ENCODE measurements around the gene GALT. TPM values are rescaled to one million over a fixed set of nuclear protein-coding genes. Genes with fewer than 3 reads are reported as not detected.

Gene GALT
- total RNA-seq, 1 donor from 2014 or later = 57.2 TPM

GRCh38 chr9:34690983-34691935 lies 44.8 kb downstream of the GALT start, which contains the start of gene CCL19:
CCL19 (minus strand) TSS chr9:34691276; CDS start chr9:34691139, 137 bp downstream.
- Mint-ChIP-seq H3K27me3 (ENCODE audit: unreplicated experiment) (no peaks in the 10 kb centered on the region), H3K4me1 (ENCODE audit: unreplicated experiment) (no peaks in the 10 kb centered on the region), H3K9me3 (ENCODE audit: unreplicated experiment) (no peaks in the 10 kb centered on the region), H3K36me3 (ENCODE audit: unreplicated experiment) (no peaks in the 10 kb centered on the region), H3K27ac (ENCODE audit: unreplicated experiment) (no peak within 1 kb of the TSS), H3K4me3 (ENCODE audit: unreplicated experiment) (no peak within 1 kb of the TSS)
- DNase-seq (ENCODE audit: extremely low spot score, unreplicated experiment) = no peak
- no peak for TF ChIP-seq CTCF (IDR thresholded peaks at IDR 0.05)

- Mint-ChIP-seq H3K4me1 (ENCODE audit: unreplicated experiment) (no peaks in the 10 kb centered on the region), H3K36me3 (ENCODE audit: unreplicated experiment) (no peaks in the 10 kb centered on the region), H3K4me3 (ENCODE audit: unreplicated experiment) (no peak overlapping the region), H3K27me3 (ENCODE audit: unreplicated experiment) (peaks cover 4% of the 10 kb centered on the region), H3K9me3 (ENCODE audit: unreplicated experiment) (no peaks in the 10 kb centered on the region), H3K27ac (ENCODE audit: unreplicated experiment) (no peak overlapping the region)
- TF ChIP-seq CTCF (IDR thresholded peaks at IDR 0.05) = no peak
- no peak for DNase-seq (ENCODE audit: extremely low spot score, unreplicated experiment)
Measured at GRCh38 chr9:34691936-34692315, 45.5 kb downstream of the GALT start.

GRCh38 chr9:34693560-34693959 lies 47.1 kb downstream of the GALT start:
- Mint-ChIP-seq H3K27ac (ENCODE audit: unreplicated experiment) (no peak overlapping the region), H3K4me1 (ENCODE audit: unreplicated experiment) (no peaks in the 10 kb centered on the region), H3K36me3 (ENCODE audit: unreplicated experiment) (no peaks in the 10 kb centered on the region), H3K9me3 (ENCODE audit: unreplicated experiment) (no peaks in the 10 kb centered on the region), H3K27me3 (ENCODE audit: unreplicated experiment) (peaks cover 5% of the 10 kb centered on the region), H3K4me3 (ENCODE audit: unreplicated experiment) (no peak overlapping the region)
- DNase-seq (ENCODE audit: extremely low spot score, unreplicated experiment) = no peak
- TF ChIP-seq CTCF (IDR thresholded peaks at IDR 0.05) = no peak

GRCh38 chr9:34694811-34695210 lies 48.3 kb downstream of the GALT start:
- DNase-seq (ENCODE audit: extremely low spot score, unreplicated experiment) = no peak
- no peak overlapping the region for H3K27ac Mint-ChIP-seq (ENCODE audit: unreplicated experiment)
- H3K4me1 Mint-ChIP-seq (ENCODE audit: unreplicated experiment) = no peaks in the 10 kb centered on the region
- no peaks in the 10 kb centered on the region for H3K36me3 Mint-ChIP-seq (ENCODE audit: unreplicated experiment)
- peaks cover 15% of the 10 kb centered on the region for H3K27me3 Mint-ChIP-seq (ENCODE audit: unreplicated experiment)
- H3K9me3 Mint-ChIP-seq (ENCODE audit: unreplicated experiment) = no peaks in the 10 kb centered on the region
- H3K4me3 Mint-ChIP-seq (ENCODE audit: unreplicated experiment) = no peak overlapping the region
- TF ChIP-seq CTCF (IDR thresholded peaks at IDR 0.05) = no peak

Other genes with a start within 250 kb of the GALT start
- 24.8 and 25.9 TPM in 2 replicates for gene FAM219A, start 188.1 kb upstream of the GALT start, total RNA-seq
- not detected in 2 replicates for gene DNAI1, start 187.9 kb upstream of the GALT start, total RNA-seq
- gene ENHO, start 123.7 kb upstream of the GALT start, total RNA-seq = 0.86 and 1.0 TPM in 2 replicates
- 0.18 TPM in 1 of 2 replicates, not detected in the other for gene CNTFR, start 57.0 kb upstream of the GALT start, total RNA-seq
- 14.4 and 16.2 TPM in 2 replicates for gene RPP25L, start 34.6 kb upstream of the GALT start, total RNA-seq
- 97.0 and 105 TPM in 2 replicates for gene DCTN3, start 26.2 kb upstream of the GALT start, total RNA-seq
- not detected in 2 replicates for gene ARID3C, start 17.6 kb upstream of the GALT start, total RNA-seq
- 71.9 and 76.7 TPM in 2 replicates for gene SIGMAR1, start 8.9 kb upstream of the GALT start, total RNA-seq
- 32.6 and 36.7 TPM in 2 replicates for gene IL11RA, start 5.5 kb downstream of the GALT start, total RNA-seq
- 0.78 and 1.1 TPM in 2 replicates for gene CCL27, start 16.0 kb downstream of the GALT start, total RNA-seq
- gene CCL19, start 44.6 kb downstream of the GALT start, total RNA-seq = not detected in 2 replicates
- gene CCL21, start 63.5 kb downstream of the GALT start, total RNA-seq = not detected in 2 replicates

All from osteocyte (in vitro differentiated cells).